ENCODE results near the gene LEUTX. TPM values are rescaled to one million over a fixed set of nuclear protein-coding genes. Genes with fewer than 3 reads are reported as not detected.

The LEUTX gene
- total RNA-seq, 2 donors from 2014 or later, result not detected

GRCh38 chr19:39817888-39818561, 39.4 kb downstream of the LEUTX start:
- ATAC-seq (replicated peaks in 1 of 2) (no peak), DNase-seq (no peak)
- peaks cover 10% of the 10 kb centered on the region for H3K4me1 Mint-ChIP-seq (ENCODE audit: low read depth)
- no peaks in the 10 kb centered on the region for H3K27me3 Mint-ChIP-seq (ENCODE audit: low read depth)
- no peak overlapping the region for H3K27ac Mint-ChIP-seq
- no peaks in the 10 kb centered on the region for H3K9me3 Mint-ChIP-seq
- no peak overlapping the region for H3K4me3 Mint-ChIP-seq
- H3K36me3 Mint-ChIP-seq (ENCODE audit: insufficient read depth in 2 of 2), result peaks cover 0 to 2% of the 10 kb centered on the region in 2 donors

- ATAC-seq (replicated peaks in 1 of 2) (peak; percentile 36 to 53), DNase-seq (no peak)
- Mint-ChIP-seq H3K27me3 (ENCODE audit: low read depth) (no peaks in the 10 kb centered on the region), H3K4me1 (ENCODE audit: low read depth) (peaks cover 10% of the 10 kb centered on the region), H3K9me3 (no peaks in the 10 kb centered on the region), H3K4me3 (no peak overlapping the region), H3K27ac (no peak overlapping the region), H3K36me3 (ENCODE audit: insufficient read depth in 2 of 2) (peaks cover 0 to 2% of the 10 kb centered on the region in 2 donors)
Observed at GRCh38 chr19:39818626-39819097, 40.0 kb downstream of the LEUTX start.

GRCh38 chr19:39819786-39820185, 41.1 kb downstream of the LEUTX start:
- H3K36me3 Mint-ChIP-seq (ENCODE audit: insufficient read depth in 2 of 2), result peaks cover 0 to 2% of the 10 kb centered on the region in 2 donors
- ATAC-seq (replicated peaks in 1 of 2) (no peak), DNase-seq (no peak)
- no peak overlapping the region for H3K27ac Mint-ChIP-seq
- H3K4me1 Mint-ChIP-seq (ENCODE audit: low read depth), result peaks cover 10% of the 10 kb centered on the region
- H3K27me3 Mint-ChIP-seq (ENCODE audit: low read depth), result no peaks in the 10 kb centered on the region
- no peak overlapping the region for H3K4me3 Mint-ChIP-seq
- H3K9me3 Mint-ChIP-seq, result no peaks in the 10 kb centered on the region

- ATAC-seq (replicated peaks in 1 of 2) (no peak), DNase-seq (no peak)
- peaks cover 0 to 2% of the 10 kb centered on the region in 2 donors for H3K36me3 Mint-ChIP-seq (ENCODE audit: insufficient read depth in 2 of 2)
- peaks cover 10% of the 10 kb centered on the region for H3K4me1 Mint-ChIP-seq (ENCODE audit: low read depth)
- no peaks in the 10 kb centered on the region for H3K27me3 Mint-ChIP-seq (ENCODE audit: low read depth)
- H3K27ac Mint-ChIP-seq, result no peak overlapping the region
- H3K9me3 Mint-ChIP-seq, result no peaks in the 10 kb centered on the region
- H3K4me3 Mint-ChIP-seq, result no peak overlapping the region
Observed at GRCh38 chr19:39820696-39821095, 42.0 kb downstream of the LEUTX start.

GRCh38 chr19:39823686-39824085, 45.0 kb downstream of the LEUTX start:
- H3K4me3 Mint-ChIP-seq, result no peak overlapping the region
- H3K9me3 Mint-ChIP-seq, result no peaks in the 10 kb centered on the region
- H3K27me3 Mint-ChIP-seq (ENCODE audit: low read depth), result no peaks in the 10 kb centered on the region
- no peak overlapping the region for H3K27ac Mint-ChIP-seq
- H3K4me1 Mint-ChIP-seq (ENCODE audit: low read depth), result peaks cover 10% of the 10 kb centered on the region
- ATAC-seq (replicated peaks in 1 of 2) (no peak), DNase-seq (no peak)
- H3K36me3 Mint-ChIP-seq (ENCODE audit: insufficient read depth in 2 of 2), result no peaks in the 10 kb centered on the region

GRCh38 chr19:39824143-39825092, 45.8 kb downstream of the LEUTX start:
- Mint-ChIP-seq H3K36me3 (ENCODE audit: insufficient read depth in 2 of 2) (peaks cover 0 to 2% of the 10 kb centered on the region in 2 donors), H3K9me3 (no peaks in the 10 kb centered on the region), H3K27me3 (ENCODE audit: low read depth) (no peaks in the 10 kb centered on the region), H3K4me3 (no peak overlapping the region), H3K27ac (peak overlapping the region; percentile 23), H3K4me1 (ENCODE audit: low read depth) (peaks cover 3% of the 10 kb centered on the region)
- peak; percentile 90 to 91 for DNase-seq
- peak; percentile 99 for ATAC-seq (replicated peaks in 1 of 2)

GRCh38 chr19:39825093-39825463, 46.4 kb downstream of the LEUTX start:
- ATAC-seq (replicated peaks in 1 of 2), result no peak
- Mint-ChIP-seq H3K9me3 (no peaks in the 10 kb centered on the region), H3K27ac (peak overlapping the region; percentile 23)

GRCh38 chr19:39825531-39826076, 47.0 kb downstream of the LEUTX start:
- Mint-ChIP-seq H3K4me3 (no peak overlapping the region), H3K27ac (no peak overlapping the region)

More at GRCh38 chr19:39825093-39825463, 46.4 kb downstream of the LEUTX start:
- H3K4me3 Mint-ChIP-seq, result no peak overlapping the region
- H3K36me3 Mint-ChIP-seq (ENCODE audit: insufficient read depth in 2 of 2), result peaks cover 0 to 2% of the 10 kb centered on the region in 2 donors
- H3K27me3 Mint-ChIP-seq (ENCODE audit: low read depth), result no peaks in the 10 kb centered on the region
- H3K4me1 Mint-ChIP-seq (ENCODE audit: low read depth), result no peaks in the 10 kb centered on the region
- no peak for DNase-seq

GRCh38 chr19:39826311-39826945, 47.8 kb downstream of the LEUTX start:
- no peak overlapping the region for H3K27ac Mint-ChIP-seq
- peaks cover 0 to 2% of the 10 kb centered on the region in 2 donors for H3K36me3 Mint-ChIP-seq (ENCODE audit: insufficient read depth in 2 of 2)
- no peaks in the 10 kb centered on the region for H3K9me3 Mint-ChIP-seq

More at GRCh38 chr19:39825531-39826076, 47.0 kb downstream of the LEUTX start:
- Mint-ChIP-seq H3K9me3 (no peaks in the 10 kb centered on the region), H3K27me3 (ENCODE audit: low read depth) (no peaks in the 10 kb centered on the region), H3K36me3 (ENCODE audit: insufficient read depth in 2 of 2) (peaks cover 0 to 2% of the 10 kb centered on the region in 2 donors), H3K4me1 (ENCODE audit: low read depth) (no peaks in the 10 kb centered on the region)
- no peak for DNase-seq
- ATAC-seq (replicated peaks in 1 of 2), result no peak

GRCh38 chr19:39827216-39827615, 48.6 kb downstream of the LEUTX start:
- Mint-ChIP-seq H3K4me1 (ENCODE audit: low read depth) (peaks cover 5% of the 10 kb centered on the region), H3K4me3 (no peak overlapping the region), H3K27ac (no peak overlapping the region), H3K27me3 (ENCODE audit: low read depth) (no peaks in the 10 kb centered on the region), H3K9me3 (no peaks in the 10 kb centered on the region), H3K36me3 (ENCODE audit: insufficient read depth in 2 of 2) (peaks cover 0 to 2% of the 10 kb centered on the region in 2 donors)
- DNase-seq (no peak), ATAC-seq (replicated peaks in 1 of 2) (no peak)

More at GRCh38 chr19:39826311-39826945, 47.8 kb downstream of the LEUTX start:
- Mint-ChIP-seq H3K27me3 (ENCODE audit: low read depth) (no peaks in the 10 kb centered on the region), H3K4me3 (no peak overlapping the region), H3K4me1 (ENCODE audit: low read depth) (no peaks in the 10 kb centered on the region)
- ATAC-seq (replicated peaks in 1 of 2) (no peak), DNase-seq (no peak)

- Mint-ChIP-seq H3K4me1 (ENCODE audit: low read depth) (peaks cover 14% of the 10 kb centered on the region), H3K27me3 (ENCODE audit: low read depth) (no peaks in the 10 kb centered on the region), H3K4me3 (peak overlapping the region in 1 of 2 donors; percentile 34), H3K27ac (peak overlapping the region; percentile 58), H3K36me3 (ENCODE audit: insufficient read depth in 2 of 2) (peaks cover 0 to 4% of the 10 kb centered on the region in 2 donors), H3K9me3 (no peaks in the 10 kb centered on the region)
- no peak for DNase-seq
- no peak for ATAC-seq (replicated peaks in 1 of 2)
Observed at GRCh38 chr19:39828015-39828653, 49.5 kb downstream of the LEUTX start.

GRCh38 chr19:39828654-39829032, 50.0 kb downstream of the LEUTX start:
- ATAC-seq (replicated peaks in 1 of 2), result no peak
- Mint-ChIP-seq H3K4me1 (ENCODE audit: low read depth) (peaks cover 14% of the 10 kb centered on the region), H3K9me3 (no peaks in the 10 kb centered on the region), H3K27ac (peak overlapping the region; percentile 58), H3K27me3 (ENCODE audit: low read depth) (no peaks in the 10 kb centered on the region), H3K36me3 (ENCODE audit: insufficient read depth in 2 of 2) (peaks cover 0 to 4% of the 10 kb centered on the region in 2 donors), H3K4me3 (peak overlapping the region in 1 of 2 donors; percentile 19)
- no peak for DNase-seq
